ENCODE measurements around the gene RUNDC3A. TPM values are rescaled to one million over a fixed set of nuclear protein-coding genes. Genes with fewer than 3 reads are reported as not detected.

The RUNDC3A gene
- total and polyA plus RNA-seq, 2 of the 8 experiments (the other 6 are each of a cell fraction or from before 2014, with no cell fraction given): 6.4 to 13.8 TPM

- TF ChIP-seq USF2 (IDR thresholded peaks at IDR 0.05; ENCODE audit: low read length) (no peak), FOSL1 (IDR thresholded peaks at IDR 0.05; ENCODE audit: insufficient read depth, low read depth, low read length) (no peak)
Observed at GRCh38 chr17:44361292-44362260, 53.2 kb downstream of the RUNDC3A start (continued).
